ENCODE data around the gene KCNK16.

The KCNK16 gene

GRCh38 chr6:39341352-39341751 is 18.9 kb upstream of the KCNK16 start:
- DNase-seq = no peak

GRCh38 chr6:39339868-39340550 is 17.5 kb upstream of the KCNK16 start:
- DNase-seq = no peak

GRCh38 chr6:39339096-39339867 is 16.8 kb upstream of the KCNK16 start:
- DNase-seq = no peak

- no peak for DNase-seq
Observed at GRCh38 chr6:39338397-39338796, 15.9 kb upstream of the KCNK16 start.

GRCh38 chr6:39335780-39336545 is 13.5 kb upstream of the KCNK16 start:
- DNase-seq = peak; percentile 24

GRCh38 chr6:39333644-39334438 is 11.3 kb upstream of the KCNK16 start:
- DNase-seq = no peak

GRCh38 chr6:39330476-39330875 is 8.0 kb upstream of the KCNK16 start:
- DNase-seq = no peak

GRCh38 chr6:39330057-39330456 is 7.6 kb upstream of the KCNK16 start:
- DNase-seq = peak; percentile 38

- no peak for DNase-seq
Observed at GRCh38 chr6:39328066-39328465, 5.6 kb upstream of the KCNK16 start.

- no peak for DNase-seq
Observed at GRCh38 chr6:39327507-39327906, 5.0 kb upstream of the KCNK16 start.

GRCh38 chr6:39321761-39322160 is 741 bp downstream of the KCNK16 start:
- no peak for DNase-seq

GRCh38 chr6:39320363-39320984 is 2.0 kb downstream of the KCNK16 start:
- no peak for DNase-seq

GRCh38 chr6:39319621-39320362 is 2.7 kb downstream of the KCNK16 start:
- no peak for DNase-seq

GRCh38 chr6:39317256-39317655 is 5.2 kb downstream of the KCNK16 start:
- no peak for DNase-seq

- no peak for DNase-seq
Observed at GRCh38 chr6:39314273-39314795, 8.2 kb downstream of the KCNK16 start, which contains the start of gene KCNK17. Gene KCNK17, minus strand, starts transcription at chr6:39314419. Its CDS starts 99 bp downstream, at chr6:39314320.

- no peak for DNase-seq
Observed at GRCh38 chr6:39313526-39314272, 8.8 kb downstream of the KCNK16 start.

GRCh38 chr6:39312912-39313525 is 9.5 kb downstream of the KCNK16 start:
- no peak for DNase-seq

- DNase-seq = no peak
Observed at GRCh38 chr6:39310542-39310941, 12.0 kb downstream of the KCNK16 start.

GRCh38 chr6:39309942-39310531 is 12.5 kb downstream of the KCNK16 start:
- DNase-seq = peak; percentile 37

- no peak for DNase-seq
Observed at GRCh38 chr6:39307462-39307861, 15.0 kb downstream of the KCNK16 start.
